WTC11 (cell line): Measurements from ENCODE around the gene PRSS53.

Experiments used
- CREB1 ChIP-seq: sonication (generic); formaldehyde crosslinking; IDR thresholded peaks from 2 replicates; pipeline ENCODE4 v1.8.0; 2023; ENCODE audit warnings: mild to moderate bottlenecking, missing genetic modification reagents
- CTCF ChIP-seq: fragments of 200-600 bp; IDR thresholded peaks from 2 replicates; pipeline ENCODE4 v1.8.0; 2022; ENCODE audit warnings: antibody characterized with exemption
- NFE2L1 ChIP-seq: sonication (generic); formaldehyde crosslinking; IDR thresholded peaks from 2 replicates; pipeline ENCODE4 v1.8.1; 2023; ENCODE audit warnings: missing genetic modification reagents
- RELA ChIP-seq: sonication (generic); formaldehyde crosslinking; IDR thresholded peaks from 2 replicates; pipeline ENCODE4 v1.8.1; 2022; ENCODE audit warnings: missing genetic modification reagents, mild to moderate bottlenecking, borderline replicate concordance
- SP1 ChIP-seq: sonication (generic); formaldehyde crosslinking; conservative IDR thresholded peaks from 2 replicates; pipeline ENCODE4 v1.8.1; 2022; ENCODE audit warnings: missing genetic modification reagents
- ZNF317 ChIP-seq: sonication (generic); formaldehyde crosslinking; IDR thresholded peaks from 2 replicates; pipeline ENCODE4 v1.8.1; 2023; ENCODE audit warnings: low read depth, mild to moderate bottlenecking, moderate library complexity, missing genetic modification reagents, borderline replicate concordance
- ZNF416 ChIP-seq: fragments of 250-450 bp; sonication (Bioruptor Pico); IDR thresholded peaks from 2 replicates; pipeline ENCODE4 v1.9.0; 2021; ENCODE audit warnings: mild to moderate bottlenecking, inconsistent platforms
- ZSCAN18 ChIP-seq: fragments of 250-450 bp; sonication (Bioruptor Pico); IDR thresholded peaks from 2 replicates; pipeline ENCODE4 v2.1.2; 2022; ENCODE audit warnings: mild to moderate bottlenecking, moderate library complexity

GRCh38 chr16:31055613-31056012, 33.1 kb downstream of the PRSS53 start:
- TF ChIP-seq ZNF317 (CRISPR knock-in tag) (no peak), CREB1 (CRISPR knock-in tag) (no peak), CTCF (no peak), ZSCAN18 (no peak), SP1 (CRISPR knock-in tag) (no peak), NFE2L1 (CRISPR knock-in tag) (no peak), ZNF416 (no peak), RELA (CRISPR knock-in tag) (no peak)
